Fibroblast of peridontal ligament (primary cell): ENCODE measurements around the gene POLA1.

ENCODE experiments used
- DNase-seq: peaks from one replicate; pipeline ENCODE4 v3.0.0-alpha.2; 2010; ENCODE audit errors: extremely low read depth

The POLA1 gene

DNA sequence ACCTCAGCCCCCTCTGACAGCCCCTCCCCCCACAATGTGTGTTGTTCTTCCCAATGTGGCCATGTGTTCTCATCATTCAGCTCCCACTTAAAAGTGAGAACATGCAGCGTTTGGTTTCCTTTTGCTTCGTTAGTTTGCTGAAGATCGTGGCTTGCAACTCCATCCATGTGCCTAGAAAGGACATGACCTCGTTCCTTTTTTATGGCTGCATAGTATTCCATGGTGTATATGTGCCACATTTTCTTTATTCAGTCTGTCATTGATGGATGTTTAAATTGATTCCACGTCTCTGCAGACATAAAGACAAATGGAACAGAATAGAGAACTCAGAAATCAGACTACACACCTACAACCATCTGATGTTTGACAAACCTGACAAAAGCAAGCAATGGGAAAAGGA, 276.1 kb downstream of the POLA1 start:
- DNase-seq, result no peak

DNA sequence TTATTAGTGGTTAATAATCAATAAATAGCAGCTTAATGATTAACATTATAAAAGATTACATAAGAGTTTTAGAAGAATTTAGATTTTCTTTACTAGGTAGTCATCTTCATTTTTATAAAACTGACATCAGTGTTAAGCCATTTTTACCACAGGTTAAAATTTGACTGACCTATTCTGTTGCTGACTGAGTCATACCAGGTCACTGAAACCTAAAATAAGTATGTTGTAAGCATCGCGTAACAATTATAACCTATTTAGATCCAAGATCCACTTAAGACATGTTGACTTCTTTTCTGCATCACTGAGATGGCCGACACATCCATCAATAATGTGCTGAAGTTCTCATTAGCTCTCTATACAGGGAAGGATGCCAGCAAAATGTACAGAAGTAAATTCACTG, 285.4 kb downstream of the POLA1 start:
- DNase-seq, result no peak

DNA sequence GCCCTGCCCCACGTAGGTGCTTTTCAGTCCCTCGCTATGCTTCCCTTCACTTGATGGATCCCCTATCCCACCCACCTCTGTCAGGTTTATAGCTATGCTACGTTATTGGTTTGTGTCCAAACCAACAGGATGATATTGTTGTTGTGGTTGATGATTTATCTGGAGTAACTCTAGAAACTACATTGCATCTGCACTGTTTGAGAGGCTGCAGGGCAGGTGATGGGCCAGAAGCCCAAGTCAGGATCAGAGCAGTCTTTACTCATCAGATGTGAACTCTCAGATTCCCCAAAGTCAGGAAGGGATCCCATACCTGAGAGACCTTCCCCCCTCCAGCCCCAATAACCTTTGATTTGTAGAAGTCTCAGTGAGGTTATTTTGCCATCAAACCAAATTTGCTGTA, 287.3 kb downstream of the POLA1 start:
- no peak for DNase-seq

DNA sequence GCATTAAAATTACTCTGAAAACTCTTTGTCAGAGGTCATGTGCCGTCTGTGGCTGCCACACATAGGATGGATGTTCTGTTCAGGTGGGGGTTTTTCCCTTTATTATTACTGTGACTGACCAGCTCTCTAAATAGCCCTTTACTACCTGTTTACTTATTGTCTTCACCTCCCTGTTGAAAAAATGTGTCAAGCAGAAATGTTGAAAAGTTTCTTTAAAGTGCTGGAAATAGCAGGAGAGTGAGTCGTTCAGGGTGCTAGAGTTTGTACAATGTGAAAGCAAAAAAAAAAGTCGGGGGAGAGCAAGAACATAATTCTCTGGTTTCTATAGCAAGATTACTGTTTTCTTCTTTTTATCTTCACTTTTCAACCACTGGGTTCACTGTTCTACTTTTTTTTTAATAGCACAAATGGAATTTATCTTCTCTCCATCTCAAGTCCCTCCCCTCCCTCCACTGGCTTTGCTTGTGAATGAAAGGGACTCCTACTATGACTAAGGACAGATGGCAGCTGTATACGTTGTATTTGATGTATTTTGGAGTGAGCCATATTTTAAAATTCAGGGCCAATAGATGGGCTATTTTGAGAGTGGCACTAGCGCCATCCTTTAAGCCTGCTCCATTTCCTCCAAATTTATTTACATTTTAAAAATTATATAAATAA, 288.7 kb downstream of the POLA1 start:
- DNase-seq, result no peak

DNA sequence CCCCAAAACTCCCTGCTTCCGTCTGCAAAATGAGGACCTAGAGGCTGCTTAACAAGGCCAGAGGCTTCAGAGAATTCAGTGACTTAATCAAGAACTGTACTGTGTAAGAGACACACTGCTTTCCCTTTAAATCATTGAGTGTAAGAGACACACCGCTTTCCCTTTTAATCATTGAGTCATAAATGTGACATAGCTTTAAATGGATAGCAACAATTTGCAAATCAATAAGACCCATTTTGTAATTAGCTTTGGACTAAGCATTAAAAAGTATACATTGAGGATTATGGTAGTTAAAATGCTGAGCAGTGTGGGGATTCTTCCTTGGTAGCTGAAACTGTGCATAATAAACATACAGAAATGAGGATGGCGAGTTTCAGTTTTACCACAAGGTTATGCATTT, 290.2 kb downstream of the POLA1 start:
- no peak for DNase-seq

DNA sequence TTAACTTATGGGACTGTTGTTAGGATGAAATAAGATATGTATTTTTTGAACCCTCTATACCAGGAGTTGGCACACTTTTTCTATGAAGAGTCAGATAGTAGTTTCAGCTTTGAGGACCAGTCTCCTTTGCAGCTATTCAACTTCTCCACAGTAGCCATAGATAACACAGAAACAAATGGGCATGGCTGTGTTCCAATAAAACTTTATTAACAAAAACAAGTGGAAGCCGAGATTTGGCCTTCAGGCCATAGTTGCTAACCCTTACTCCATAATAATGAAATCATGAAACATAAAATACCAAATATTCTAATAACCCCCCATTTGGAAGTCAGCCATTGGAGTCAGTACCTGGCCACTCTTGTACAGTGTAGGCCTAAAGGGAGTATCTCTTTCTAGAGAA, 291.4 kb downstream of the POLA1 start:
- no peak for DNase-seq

DNA sequence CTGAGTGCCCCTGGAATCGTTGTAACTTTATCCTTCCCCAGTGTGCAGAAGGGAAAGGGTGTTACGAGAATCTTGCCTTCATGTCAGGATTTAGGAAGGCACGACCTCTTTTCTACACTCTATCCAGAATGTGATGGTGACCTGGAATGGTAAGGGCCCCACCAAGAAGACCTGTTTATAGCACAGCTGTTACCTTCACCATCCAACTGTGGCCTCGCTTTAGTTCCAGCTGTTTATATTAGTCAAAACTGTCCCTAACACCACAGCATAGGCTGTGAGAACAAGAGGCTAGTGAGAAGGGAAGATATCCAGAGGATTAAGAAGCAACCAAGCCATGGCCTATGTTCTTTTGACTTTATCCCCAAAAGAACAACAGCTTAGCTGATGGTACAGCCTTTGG, 294.0 kb downstream of the POLA1 start:
- DNase-seq, result no peak

DNA sequence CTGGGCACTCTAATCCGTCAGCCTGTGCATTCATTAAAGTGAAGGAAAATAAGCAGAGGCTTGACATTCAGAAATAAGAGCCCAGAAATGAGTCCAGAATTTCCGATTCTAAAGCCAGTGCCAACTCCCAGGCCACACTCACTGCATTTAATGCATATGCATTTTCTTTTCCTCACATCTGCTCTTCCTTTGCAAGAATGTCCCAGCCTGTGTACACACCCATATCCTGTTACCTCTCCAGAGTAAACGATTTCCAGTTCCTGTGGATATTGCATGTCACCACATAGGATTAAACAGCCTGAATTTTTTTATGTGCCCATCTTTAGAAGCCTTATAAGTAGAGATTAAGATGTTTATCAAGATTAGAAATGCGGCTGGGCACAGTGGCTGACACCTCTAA, 294.6 kb downstream of the POLA1 start:
- peak; percentile 11 for DNase-seq

DNA sequence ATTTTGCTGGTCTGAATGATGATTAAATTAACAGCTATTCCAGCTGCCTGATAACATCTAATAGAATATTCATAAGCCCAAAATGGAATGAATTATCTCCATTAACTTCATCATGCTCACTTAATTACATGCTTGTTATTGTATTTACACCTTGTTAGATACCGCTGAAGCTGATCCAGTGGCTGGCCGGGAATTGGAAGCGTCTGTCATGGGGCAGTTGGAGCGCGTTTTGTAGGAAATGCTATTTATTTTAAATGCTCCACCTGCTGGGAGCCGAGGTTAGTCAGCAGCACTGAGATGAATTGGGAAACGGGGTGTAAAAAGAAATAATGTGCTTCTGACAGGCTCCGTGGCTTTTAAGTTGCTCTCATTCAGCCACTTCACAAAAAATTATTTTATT, 296.8 kb downstream of the POLA1 start:
- DNase-seq, result no peak

DNA sequence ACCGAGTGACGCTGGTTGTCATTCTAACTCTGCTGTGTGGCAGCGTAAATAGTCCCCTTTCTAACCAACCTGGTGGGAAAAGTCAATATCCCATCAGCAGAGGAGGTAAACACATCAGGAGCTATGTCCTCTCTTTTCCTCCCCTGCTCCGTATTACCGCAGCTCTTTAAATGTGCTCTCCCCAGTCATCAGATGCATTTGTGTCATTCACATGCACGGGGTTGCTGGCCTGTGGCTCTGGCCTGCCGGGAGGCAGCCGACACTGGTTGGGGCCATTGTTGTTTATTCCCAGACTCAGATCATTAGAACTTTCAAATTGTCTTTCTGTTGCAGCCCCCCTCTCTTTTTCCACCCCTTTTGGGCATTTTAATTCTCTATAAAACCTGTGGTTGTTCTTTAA, 300.2 kb downstream of the POLA1 start:
- DNase-seq, result no peak

DNA sequence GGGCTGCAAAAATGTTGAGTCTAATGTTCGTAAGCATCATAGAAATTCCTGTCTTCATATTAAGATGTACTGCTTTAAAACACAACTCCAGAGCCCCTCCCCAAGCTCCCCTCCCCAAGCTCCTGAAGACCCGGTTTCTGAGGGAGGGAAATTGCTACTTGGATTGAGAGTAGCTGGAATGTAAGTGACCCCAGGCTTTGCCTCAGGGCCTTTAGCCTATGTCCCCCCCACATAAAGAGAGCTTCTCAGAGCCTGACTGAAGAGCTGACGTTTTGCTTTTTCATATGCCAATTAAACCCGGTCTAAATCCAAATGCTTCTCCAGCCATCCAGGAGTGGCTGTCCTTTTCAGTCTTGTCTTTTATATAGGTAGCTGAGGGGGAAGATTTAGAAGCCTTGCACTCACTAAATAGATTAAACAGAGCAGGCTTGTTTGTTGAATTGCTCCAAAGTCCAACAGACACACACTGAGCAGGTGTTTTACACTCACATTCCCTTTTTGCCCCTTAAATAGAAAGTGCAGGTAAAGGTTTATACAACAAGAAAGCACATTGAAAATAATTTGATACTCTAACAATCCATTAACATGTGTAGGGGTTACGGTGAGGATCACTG, 302.5 kb downstream of the POLA1 start:
- DNase-seq, result no peak

DNA sequence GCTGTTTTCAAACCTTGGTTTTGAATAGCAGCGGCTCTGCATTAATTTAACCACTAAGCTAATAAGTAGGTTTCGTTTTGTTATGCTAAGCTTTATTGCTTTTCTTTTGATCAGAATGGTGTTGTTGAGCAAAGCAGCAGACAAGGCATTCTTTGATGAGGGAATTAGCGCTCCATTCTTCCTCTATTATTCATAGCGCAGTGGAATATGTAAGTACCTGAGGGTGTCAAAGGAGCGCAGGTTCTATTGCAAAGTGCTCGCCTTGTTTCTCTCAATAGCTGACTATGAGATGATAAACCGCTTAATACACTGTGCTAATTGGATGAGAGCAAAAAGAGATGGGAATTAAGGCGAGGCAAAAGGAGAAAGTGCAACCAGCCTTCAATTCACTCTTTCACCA, 305.8 kb downstream of the POLA1 start:
- DNase-seq, result no peak

DNA sequence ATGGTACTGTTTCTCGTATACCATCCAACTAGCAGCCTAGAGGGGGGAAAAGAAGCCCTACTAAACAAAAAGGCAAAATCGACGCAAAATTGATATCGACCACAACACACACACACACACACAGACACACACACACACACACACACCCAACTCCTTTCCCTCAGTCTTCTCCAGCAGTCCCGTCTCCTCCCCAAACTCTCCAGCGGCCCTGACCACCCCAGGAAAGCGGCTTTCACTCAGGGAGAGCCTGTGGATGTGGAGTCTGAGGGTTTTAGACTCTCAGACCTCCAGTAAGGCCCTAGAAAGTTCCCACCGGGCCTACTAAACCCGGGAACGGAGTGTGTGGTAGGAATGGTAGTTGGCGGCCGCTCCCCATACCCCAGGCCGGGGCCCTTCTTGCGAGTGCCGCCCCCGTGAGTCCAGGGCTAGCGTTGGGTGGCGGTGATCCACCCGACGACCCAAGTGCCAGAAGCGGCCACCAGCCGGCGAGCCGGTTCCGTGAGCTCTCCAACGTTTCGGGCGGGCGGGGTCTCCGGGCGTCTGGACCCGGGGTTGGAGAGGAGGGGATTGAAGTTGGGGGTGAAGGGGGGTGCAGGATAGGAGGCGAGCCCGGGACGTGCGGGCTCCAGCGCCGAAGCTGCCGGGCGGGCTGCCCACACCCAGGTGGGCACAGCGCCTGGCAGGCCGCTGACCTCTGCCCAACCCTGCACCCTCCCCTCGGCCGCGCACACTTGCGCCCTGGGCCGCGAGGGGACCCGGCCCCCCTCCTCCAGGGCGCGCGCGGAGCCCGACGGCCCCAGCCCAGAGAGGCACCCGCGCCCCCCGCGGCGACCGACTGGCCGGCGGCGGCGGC, 308.3 kb downstream of the POLA1 start:
- DNase-seq, result no peak

DNA sequence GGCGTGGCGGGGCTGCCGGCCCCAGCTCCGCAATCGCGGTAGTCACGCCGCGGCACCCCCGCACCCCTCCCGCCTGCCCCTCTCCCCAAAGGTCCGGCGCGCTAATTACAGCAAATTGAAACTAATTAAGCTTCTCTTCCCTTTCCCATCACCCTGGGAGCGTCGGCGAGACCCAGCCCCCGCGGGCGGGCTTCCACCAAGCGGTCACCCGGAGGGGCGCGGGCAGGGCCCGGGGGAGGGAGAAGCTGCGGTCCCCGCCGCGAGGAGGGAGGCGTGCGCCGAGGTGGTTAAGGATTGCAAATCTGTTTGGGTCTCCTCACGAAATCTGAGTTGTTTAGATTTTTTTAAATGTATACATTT, 308.9 kb downstream of the POLA1 start:
- DNase-seq, result no peak

DNA sequence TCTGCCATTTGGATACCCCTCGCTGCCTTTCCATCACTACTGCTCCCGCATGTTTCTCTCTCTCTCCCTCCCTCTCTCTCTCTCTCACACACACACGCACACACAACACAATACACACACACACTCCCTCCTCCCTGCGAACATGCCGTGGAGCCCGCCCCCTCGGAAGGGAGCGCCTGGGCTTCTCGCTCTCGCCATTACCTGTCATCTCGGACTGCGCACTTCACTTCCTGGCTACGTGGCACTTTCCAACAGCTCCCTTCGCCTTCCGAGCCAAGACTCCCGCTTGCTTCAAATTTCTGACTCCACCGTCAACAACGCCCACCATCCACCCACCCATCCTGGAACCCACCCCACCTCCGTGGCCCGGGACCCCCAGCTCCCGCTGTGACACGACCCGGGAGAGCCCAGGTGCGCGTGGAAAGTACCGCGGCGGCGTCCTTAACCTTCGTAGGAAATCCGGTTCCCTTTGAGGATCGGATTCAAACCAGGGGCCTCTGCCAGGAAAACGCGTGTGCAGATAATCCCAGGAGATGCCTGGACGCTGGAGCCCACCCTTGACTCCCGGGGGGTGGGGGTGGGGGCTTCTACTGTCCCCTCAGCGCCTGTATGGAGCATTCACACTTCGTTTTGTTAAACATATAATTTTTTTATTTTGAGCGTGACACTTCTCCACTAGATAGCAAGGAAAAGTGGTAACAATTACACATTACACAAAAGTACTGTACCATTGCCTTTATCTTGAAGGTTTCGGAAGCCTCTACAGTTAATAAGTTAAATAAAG, 309.5 kb downstream of the POLA1 start:
- DNase-seq, result no peak

DNA sequence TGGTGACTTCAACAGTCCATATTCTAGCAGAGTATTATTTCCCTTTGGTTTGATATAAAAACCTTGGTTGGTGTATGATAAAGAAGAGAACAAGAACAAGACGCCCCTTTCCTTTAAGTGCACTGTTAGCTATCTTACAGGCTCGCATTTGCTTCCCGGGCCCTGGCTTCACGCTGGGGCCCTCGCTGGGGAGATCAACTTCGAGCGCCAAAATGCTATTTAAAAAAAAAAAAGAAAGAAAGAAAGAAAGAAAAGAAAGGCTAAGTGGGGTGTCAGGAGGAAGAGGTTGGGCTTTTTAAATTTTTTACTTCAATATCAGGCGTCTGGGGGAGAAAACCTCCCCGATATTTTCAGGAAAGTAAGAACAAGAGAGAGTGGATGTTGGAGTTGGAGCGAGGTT, 310.3 kb downstream of the POLA1 start:
- no peak for DNase-seq

DNA sequence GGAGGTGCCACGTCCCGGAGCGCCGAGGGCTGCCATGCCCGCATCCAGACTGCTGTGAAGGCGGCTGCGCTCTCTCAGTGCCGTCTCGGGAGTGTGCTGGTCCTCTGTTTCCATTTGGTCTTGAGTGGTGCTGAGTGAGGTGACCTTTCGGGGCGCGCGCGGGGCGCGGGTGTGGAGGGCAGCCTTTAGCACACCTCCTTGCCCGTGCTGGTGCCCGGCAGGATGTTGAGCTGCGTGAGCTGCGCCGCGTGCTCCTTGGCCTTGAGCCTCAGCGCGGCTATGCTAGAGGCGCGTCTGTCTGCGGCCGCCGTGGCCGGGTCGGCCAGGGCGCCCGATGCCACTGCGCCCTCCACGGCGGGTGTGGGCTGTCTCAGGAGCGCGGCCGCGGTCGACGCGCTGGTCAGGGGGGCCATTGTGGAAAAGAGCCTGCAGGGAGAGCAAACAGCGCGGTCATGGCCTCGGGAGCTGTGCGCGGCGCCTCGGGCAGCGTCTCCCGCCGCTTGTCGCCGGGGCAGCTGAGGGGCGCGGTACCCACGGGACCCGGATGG, 310.8 kb downstream of the POLA1 start:
- no peak for DNase-seq

DNA sequence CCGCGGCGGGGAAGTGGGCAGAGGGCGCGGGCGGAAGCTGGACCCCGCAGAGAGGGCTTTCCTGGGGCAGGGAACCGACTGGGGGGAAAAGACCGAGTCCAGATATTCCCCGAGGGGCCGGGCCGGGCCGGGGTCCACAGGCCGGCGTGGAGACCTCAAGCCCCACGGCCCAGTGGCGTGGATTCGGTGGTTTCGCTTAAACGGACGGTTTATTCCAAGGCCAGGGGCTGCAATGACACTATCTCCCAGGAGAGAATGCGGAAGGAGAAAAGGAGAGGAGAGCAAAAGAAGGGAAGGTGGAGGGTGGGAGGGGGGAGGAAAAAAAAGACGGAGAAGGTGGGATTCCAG, 311.3 kb downstream of the POLA1 start:
- DNase-seq, result no peak

DNA sequence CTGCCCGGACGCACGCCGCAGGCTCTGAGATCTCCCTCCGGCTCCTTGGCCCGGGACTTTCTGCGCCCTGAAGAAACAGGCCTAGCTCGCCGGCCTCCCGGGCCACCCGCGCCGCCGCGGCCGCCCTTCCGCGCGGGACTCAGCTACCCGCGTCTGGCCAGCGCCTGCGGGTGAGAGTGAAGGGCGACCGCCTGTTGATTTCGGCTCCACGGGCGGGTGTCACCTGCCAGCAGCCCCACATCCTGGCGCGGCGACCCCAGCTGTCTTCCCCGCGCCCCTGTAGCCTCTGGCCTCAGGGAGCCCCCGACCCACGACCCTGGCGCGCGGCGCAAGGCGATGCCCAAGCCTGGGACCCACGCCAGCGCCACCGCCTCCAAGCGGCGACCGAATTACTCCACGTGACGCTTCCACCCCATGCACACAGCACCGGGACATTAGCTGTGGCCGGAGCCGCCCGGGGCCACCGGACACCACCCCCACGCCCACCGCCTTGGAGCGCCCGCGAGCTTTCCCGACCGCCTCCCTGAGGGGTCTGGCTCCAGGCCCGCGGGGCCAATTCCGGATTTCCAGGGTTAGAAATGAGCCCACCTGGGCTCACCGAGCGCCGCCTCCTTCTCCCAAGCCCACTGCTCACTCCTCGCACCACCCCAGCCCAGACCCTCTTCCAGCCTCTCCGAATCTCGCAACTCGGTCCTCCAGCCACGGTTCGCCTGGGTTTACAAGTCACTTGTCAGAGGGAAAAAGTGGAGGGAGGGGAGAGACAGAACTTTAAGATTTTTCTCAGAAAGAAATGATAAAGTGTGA, 311.9 kb downstream of the POLA1 start:
- no peak for DNase-seq

DNA sequence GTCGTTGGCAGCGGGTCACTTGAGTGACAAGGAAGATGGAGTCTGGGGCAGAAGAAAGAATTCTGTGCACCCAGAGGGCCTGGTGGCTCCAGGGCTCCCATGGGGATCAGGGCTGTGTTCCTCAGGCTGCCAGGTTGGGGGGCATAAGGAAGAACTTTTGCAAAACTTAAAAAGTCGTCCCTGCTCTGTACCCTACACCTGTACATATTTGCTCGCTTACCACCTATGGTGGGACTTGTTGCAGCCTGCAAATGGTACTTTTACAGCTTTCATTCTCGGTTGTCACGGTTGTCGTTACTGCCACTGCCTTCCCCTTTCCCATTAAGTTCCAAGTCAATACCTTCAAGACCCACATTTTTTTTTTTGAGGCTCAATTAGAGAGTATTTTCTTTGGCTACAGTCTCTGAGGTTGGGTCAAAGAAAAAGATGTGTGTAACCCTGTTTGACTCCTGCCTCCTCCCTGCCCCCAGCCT, 312.9 kb downstream of the POLA1 start:
- DNase-seq, result no peak
